ENCODE data around the gene TIMP4.

The TIMP4 gene

GRCh38 chr3:12192655-12193484 lies 34.2 kb upstream of the TIMP4 start:
- Histone ChIP-seq H3K36me3 (ENCODE audit: control insufficient read depth in 5 of 5, insufficient read depth in 5 of 5, low read length in 5 of 5) (peaks cover 0 to 5% (median 0%) of the 10 kb centered on the region in 5 donors), H3K4me3 (ENCODE audit: low read depth in 1 of 5, low read length in 5 of 5) (no peak overlapping the region), H3K27ac (ENCODE audit: low read depth, low read length) (no peak overlapping the region), H3K27me3 (ENCODE audit: control insufficient read depth in 5 of 5, insufficient read depth in 4 of 5, low read length in 5 of 5) (no peaks in the 10 kb centered on the region), H3K9ac (ENCODE audit: low read length in 5 of 5) (no peak overlapping the region), H3K9me3 (ENCODE audit: control insufficient read depth in 5 of 5, low read length in 5 of 5) (no peaks in the 10 kb centered on the region), H3K4me1 (ENCODE audit: control insufficient read depth in 5 of 5, insufficient read depth in 5 of 5, low read length in 5 of 5) (peaks cover 6 to 43% (median 35%) of the 10 kb centered on the region in 5 donors)

DNA sequence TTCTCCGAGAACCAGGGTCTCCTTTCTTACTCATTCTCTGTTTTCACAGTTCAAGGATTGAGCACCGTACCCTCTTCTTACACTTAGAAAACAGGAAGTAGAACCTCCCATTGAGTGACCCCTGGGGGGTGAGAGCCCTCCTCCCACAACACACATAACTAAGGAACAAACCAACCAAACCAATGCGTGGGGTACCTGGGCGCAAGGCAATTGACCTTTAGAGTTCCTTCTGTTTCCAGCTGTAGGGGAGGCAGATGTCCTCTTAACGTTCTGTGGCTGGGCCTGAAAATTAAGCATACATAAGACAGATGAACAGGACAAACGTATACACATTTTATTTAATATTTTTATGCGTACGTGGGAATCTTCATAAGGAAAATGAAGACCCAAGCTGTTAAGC lies 33.5 kb upstream of the TIMP4 start:
- Histone ChIP-seq H3K36me3 (ENCODE audit: control insufficient read depth in 5 of 5, insufficient read depth in 5 of 5, low read length in 5 of 5) (peaks cover 0 to 5% (median 0%) of the 10 kb centered on the region in 5 donors), H3K27me3 (ENCODE audit: control insufficient read depth in 5 of 5, insufficient read depth in 4 of 5, low read length in 5 of 5) (no peaks in the 10 kb centered on the region), H3K4me3 (ENCODE audit: low read depth in 1 of 5, low read length in 5 of 5) (no peak overlapping the region), H3K9ac (ENCODE audit: low read length in 5 of 5) (no peak overlapping the region), H3K4me1 (ENCODE audit: control insufficient read depth in 5 of 5, insufficient read depth in 5 of 5, low read length in 5 of 5) (peaks cover 6 to 50% (median 39%) of the 10 kb centered on the region in 5 donors), H3K9me3 (ENCODE audit: control insufficient read depth in 5 of 5, low read length in 5 of 5) (no peaks in the 10 kb centered on the region), H3K27ac (ENCODE audit: low read depth, low read length) (no peak overlapping the region)

- Histone ChIP-seq H3K9me3 (ENCODE audit: control insufficient read depth in 5 of 5, low read length in 5 of 5) (no peaks in the 10 kb centered on the region), H3K4me1 (ENCODE audit: control insufficient read depth in 5 of 5, insufficient read depth in 5 of 5, low read length in 5 of 5) (peaks cover 6 to 56% (median 43%) of the 10 kb centered on the region in 5 donors), H3K9ac (ENCODE audit: low read length in 5 of 5) (no peak overlapping the region), H3K4me3 (ENCODE audit: low read depth in 1 of 5, low read length in 5 of 5) (no peak overlapping the region), H3K27ac (ENCODE audit: low read depth, low read length) (no peak overlapping the region), H3K36me3 (ENCODE audit: control insufficient read depth in 5 of 5, insufficient read depth in 5 of 5, low read length in 5 of 5) (peaks cover 0 to 5% (median 0%) of the 10 kb centered on the region in 5 donors), H3K27me3 (ENCODE audit: control insufficient read depth in 5 of 5, insufficient read depth in 4 of 5, low read length in 5 of 5) (no peaks in the 10 kb centered on the region)
Measured at GRCh38 chr3:12191559-12191958, 32.8 kb upstream of the TIMP4 start.

- no peaks in the 10 kb centered on the region for H3K27me3 ChIP-seq (ENCODE audit: control insufficient read depth in 5 of 5, insufficient read depth in 4 of 5, low read length in 5 of 5)
- no peak overlapping the region for H3K4me3 ChIP-seq (ENCODE audit: low read depth in 1 of 5, low read length in 5 of 5)
- no peaks in the 10 kb centered on the region for H3K9me3 ChIP-seq (ENCODE audit: control insufficient read depth in 5 of 5, low read length in 5 of 5)
- peaks cover 6 to 63% (median 43%) of the 10 kb centered on the region in 5 donors for H3K4me1 ChIP-seq (ENCODE audit: control insufficient read depth in 5 of 5, insufficient read depth in 5 of 5, low read length in 5 of 5)
- no peak overlapping the region for H3K27ac ChIP-seq (ENCODE audit: low read depth, low read length)
- peaks cover 0 to 5% (median 0%) of the 10 kb centered on the region in 5 donors for H3K36me3 ChIP-seq (ENCODE audit: control insufficient read depth in 5 of 5, insufficient read depth in 5 of 5, low read length in 5 of 5)
- H3K9ac ChIP-seq (ENCODE audit: low read length in 5 of 5), result no peak overlapping the region
Measured at GRCh38 chr3:12190832-12191231, 32.1 kb upstream of the TIMP4 start.

DNA sequence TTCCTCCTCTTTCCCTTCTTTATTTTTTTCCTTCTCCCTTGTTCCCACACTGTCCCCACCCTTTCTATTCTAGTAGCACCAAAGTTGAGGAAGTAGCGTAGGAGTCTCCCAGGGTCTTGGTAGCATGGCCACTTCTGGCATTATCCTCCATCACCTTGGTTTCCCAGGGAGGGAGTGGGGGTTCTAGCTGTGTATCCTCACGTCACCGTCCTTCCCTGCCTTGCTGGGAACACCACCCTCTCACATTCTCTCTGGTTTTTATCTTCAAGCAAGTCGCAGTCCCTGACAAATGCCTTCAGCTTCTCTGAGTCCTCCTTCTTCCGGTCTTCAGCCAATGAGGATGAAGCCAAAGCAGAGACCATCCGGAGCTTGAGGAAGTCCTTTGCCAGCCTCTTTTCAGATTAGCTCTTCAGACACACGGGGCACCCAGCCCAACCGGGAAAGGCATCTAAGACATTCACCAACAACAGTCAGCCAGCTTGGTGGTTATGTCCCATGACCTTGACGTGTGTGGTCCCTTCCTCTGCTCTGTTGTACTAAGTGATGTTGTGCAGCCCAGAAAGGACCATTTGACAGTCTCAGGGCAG lies 31.6 kb upstream of the TIMP4 start:
- Histone ChIP-seq H3K36me3 (ENCODE audit: control insufficient read depth in 5 of 5, insufficient read depth in 5 of 5, low read length in 5 of 5) (peaks cover 0 to 5% (median 0%) of the 10 kb centered on the region in 5 donors), H3K9me3 (ENCODE audit: control insufficient read depth in 5 of 5, low read length in 5 of 5) (no peaks in the 10 kb centered on the region), H3K4me1 (ENCODE audit: control insufficient read depth in 5 of 5, insufficient read depth in 5 of 5, low read length in 5 of 5) (peaks cover 6 to 61% (median 42%) of the 10 kb centered on the region in 5 donors), H3K27me3 (ENCODE audit: control insufficient read depth in 5 of 5, insufficient read depth in 4 of 5, low read length in 5 of 5) (no peaks in the 10 kb centered on the region), H3K9ac (ENCODE audit: low read length in 5 of 5) (no peak overlapping the region), H3K27ac (ENCODE audit: low read depth, low read length) (no peak overlapping the region), H3K4me3 (ENCODE audit: low read depth in 1 of 5, low read length in 5 of 5) (no peak overlapping the region)

- H3K36me3 ChIP-seq (ENCODE audit: control insufficient read depth in 5 of 5, insufficient read depth in 5 of 5, low read length in 5 of 5), result peaks cover 0 to 5% (median 0%) of the 10 kb centered on the region in 5 donors
- H3K9me3 ChIP-seq (ENCODE audit: control insufficient read depth in 5 of 5, low read length in 5 of 5), result no peaks in the 10 kb centered on the region
- peaks cover 6 to 56% (median 41%) of the 10 kb centered on the region in 5 donors for H3K4me1 ChIP-seq (ENCODE audit: control insufficient read depth in 5 of 5, insufficient read depth in 5 of 5, low read length in 5 of 5)
- H3K9ac ChIP-seq (ENCODE audit: low read length in 5 of 5), result no peak overlapping the region
- H3K27ac ChIP-seq (ENCODE audit: low read depth, low read length), result no peak overlapping the region
- no peak overlapping the region for H3K4me3 ChIP-seq (ENCODE audit: low read depth in 1 of 5, low read length in 5 of 5)
- no peaks in the 10 kb centered on the region for H3K27me3 ChIP-seq (ENCODE audit: control insufficient read depth in 5 of 5, insufficient read depth in 4 of 5, low read length in 5 of 5)
Measured at GRCh38 chr3:12188681-12189287, 30.1 kb upstream of the TIMP4 start.

DNA sequence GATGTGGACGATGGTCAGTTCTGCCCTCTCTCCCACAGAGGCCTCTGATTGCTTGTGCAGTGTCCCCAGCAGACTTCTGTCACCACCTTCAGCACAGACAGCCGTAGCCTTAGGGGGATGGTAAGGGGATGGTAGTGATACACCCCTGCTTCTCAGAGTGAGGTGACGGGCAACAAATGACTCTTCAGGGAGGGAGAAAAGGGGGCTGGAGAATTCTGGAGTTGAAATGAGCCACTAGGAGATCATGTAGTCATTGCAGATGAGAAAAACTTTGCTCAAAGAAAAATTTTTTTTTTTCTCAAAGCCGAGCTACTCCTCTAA lies 29.6 kb upstream of the TIMP4 start:
- peaks cover 0 to 5% (median 0%) of the 10 kb centered on the region in 5 donors for H3K36me3 ChIP-seq (ENCODE audit: control insufficient read depth in 5 of 5, insufficient read depth in 5 of 5, low read length in 5 of 5)
- H3K9me3 ChIP-seq (ENCODE audit: control insufficient read depth in 5 of 5, low read length in 5 of 5), result no peaks in the 10 kb centered on the region
- H3K27ac ChIP-seq (ENCODE audit: low read depth, low read length), result peak overlapping the region; percentile 32

DNA sequence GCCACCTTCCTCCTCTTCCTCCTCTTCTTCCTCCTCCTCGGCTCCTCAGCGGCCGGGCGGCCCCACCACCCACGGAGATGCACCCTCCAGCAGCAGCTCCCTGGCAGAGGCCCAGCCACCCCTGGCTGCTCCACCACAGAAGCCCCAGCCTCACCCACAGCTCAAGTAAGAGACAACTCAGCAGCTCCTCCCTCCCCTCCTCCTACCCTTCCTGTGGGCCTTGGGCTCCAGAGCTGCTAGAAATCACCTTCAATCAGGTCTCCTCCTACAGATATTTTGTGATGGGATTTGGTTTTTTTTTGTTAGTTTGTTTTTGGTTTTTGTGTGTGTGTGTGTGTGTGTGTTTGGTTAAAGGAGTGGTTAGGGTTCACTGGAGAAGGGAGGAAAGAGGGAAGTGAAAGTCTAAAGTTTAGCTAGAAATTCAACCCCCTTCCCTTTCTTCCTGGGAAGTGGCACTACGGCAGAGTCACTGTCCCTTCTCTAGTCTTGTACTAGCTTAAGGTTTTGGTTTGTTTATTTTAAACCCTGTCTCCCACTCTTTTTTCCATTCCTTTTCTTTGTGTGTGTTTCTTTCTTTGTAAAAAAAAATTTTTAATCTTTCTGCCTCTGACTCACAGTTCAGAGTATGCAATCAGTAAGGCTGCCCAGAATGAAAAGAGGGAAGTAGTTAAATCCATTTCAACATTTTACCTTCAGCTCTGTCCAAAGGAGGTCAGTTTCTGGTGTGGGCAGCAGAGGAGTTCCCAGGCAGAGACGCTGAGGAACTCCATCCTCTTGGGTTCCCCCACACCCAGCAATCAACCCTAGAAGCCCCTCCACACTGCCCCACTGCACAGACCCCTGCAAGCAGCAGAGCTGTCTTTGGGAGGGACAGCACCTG lies 29.0 kb upstream of the TIMP4 start:
- H3K9ac ChIP-seq (ENCODE audit: low read length in 5 of 5), result no peak overlapping the region
- no peaks in the 10 kb centered on the region for H3K27me3 ChIP-seq (ENCODE audit: control insufficient read depth in 5 of 5, insufficient read depth in 4 of 5, low read length in 5 of 5)
- H3K36me3 ChIP-seq (ENCODE audit: control insufficient read depth in 5 of 5, insufficient read depth in 5 of 5, low read length in 5 of 5), result peaks cover 0 to 5% (median 0%) of the 10 kb centered on the region in 5 donors
- no peaks in the 10 kb centered on the region for H3K9me3 ChIP-seq (ENCODE audit: control insufficient read depth in 5 of 5, low read length in 5 of 5)
- peak overlapping the region; percentile 32 for H3K27ac ChIP-seq (ENCODE audit: low read depth, low read length)
- H3K4me1 ChIP-seq (ENCODE audit: control insufficient read depth in 5 of 5, insufficient read depth in 5 of 5, low read length in 5 of 5), result peaks cover 6 to 56% (median 35%) of the 10 kb centered on the region in 5 donors
- H3K4me3 ChIP-seq (ENCODE audit: low read depth in 1 of 5, low read length in 5 of 5), result peak overlapping the region in 2 of 5 donors; percentile 17 to 26

More for the DNA sequence above, 29.6 kb upstream of the TIMP4 start:
- Histone ChIP-seq H3K27me3 (ENCODE audit: control insufficient read depth in 5 of 5, insufficient read depth in 4 of 5, low read length in 5 of 5) (no peaks in the 10 kb centered on the region), H3K9ac (ENCODE audit: low read length in 5 of 5) (no peak overlapping the region), H3K4me3 (ENCODE audit: low read depth in 1 of 5, low read length in 5 of 5) (peak overlapping the region in 2 of 5 donors; percentile 17 to 26), H3K4me1 (ENCODE audit: control insufficient read depth in 5 of 5, insufficient read depth in 5 of 5, low read length in 5 of 5) (peaks cover 6 to 57% (median 41%) of the 10 kb centered on the region in 5 donors)

DNA sequence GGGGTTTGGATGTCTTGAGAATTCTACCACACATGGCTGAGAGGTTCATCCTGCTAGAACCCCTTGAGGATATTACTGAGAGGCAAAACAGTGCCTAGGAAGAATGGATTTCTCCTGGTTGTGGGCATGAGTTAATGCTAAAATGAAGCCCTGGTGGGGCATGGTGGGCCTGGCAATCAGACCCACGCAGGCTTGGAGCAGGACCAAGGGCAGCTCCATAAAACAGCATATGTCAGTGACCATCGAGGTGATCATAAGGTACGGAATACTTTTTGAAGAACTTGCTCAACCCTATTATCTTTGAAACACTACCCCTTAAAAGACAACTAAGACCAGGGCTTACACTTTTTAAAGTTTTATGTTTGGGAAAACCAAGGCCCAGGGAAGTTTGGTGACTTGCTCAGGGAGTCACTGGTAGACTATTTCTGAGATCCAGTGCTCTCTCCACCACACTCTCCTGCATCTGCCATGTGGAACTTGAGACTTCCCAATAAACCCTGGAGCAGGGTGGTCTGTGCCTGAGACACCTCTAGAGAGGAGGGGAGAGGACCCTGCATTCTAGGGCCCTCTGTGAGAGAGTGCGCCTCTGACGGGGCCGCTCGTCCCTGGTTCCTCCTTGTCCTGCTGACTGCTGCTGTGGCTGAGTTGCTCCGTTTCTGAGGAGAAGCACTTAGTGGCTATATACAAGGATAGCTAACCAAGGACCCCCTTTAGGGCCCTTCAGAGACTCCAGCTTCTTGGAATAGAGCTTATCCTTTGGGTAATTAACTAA lies 28.0 kb upstream of the TIMP4 start:
- H3K9ac ChIP-seq (ENCODE audit: low read length in 5 of 5), result no peak overlapping the region
- H3K4me1 ChIP-seq (ENCODE audit: control insufficient read depth in 5 of 5, insufficient read depth in 5 of 5, low read length in 5 of 5), result peaks cover 6 to 57% (median 33%) of the 10 kb centered on the region in 5 donors
- H3K9me3 ChIP-seq (ENCODE audit: control insufficient read depth in 5 of 5, low read length in 5 of 5), result no peaks in the 10 kb centered on the region
- H3K27ac ChIP-seq (ENCODE audit: low read depth, low read length), result peak overlapping the region; percentile 32
- no peak overlapping the region for H3K4me3 ChIP-seq (ENCODE audit: low read depth in 1 of 5, low read length in 5 of 5)
- H3K27me3 ChIP-seq (ENCODE audit: control insufficient read depth in 5 of 5, insufficient read depth in 4 of 5, low read length in 5 of 5), result no peaks in the 10 kb centered on the region
- H3K36me3 ChIP-seq (ENCODE audit: control insufficient read depth in 5 of 5, insufficient read depth in 5 of 5, low read length in 5 of 5), result peaks cover 0 to 5% (median 0%) of the 10 kb centered on the region in 5 donors
